KBM-7 (cell line): ENCODE results near the gene CRYGB.
"Not testable (repeated sequence)": the region's sequence is repeated elsewhere in the genome, so short reads cannot be mapped to it uniquely, and the experiment has no call there.

Experiments
- DNase-seq: peaks from one replicate; pipeline ENCODE4 v3.0.0-alpha.2; 2015
- in situ Hi-C: fragments of 300-500 bp; cut with MboI; formaldehyde crosslinking; loops from 2 replicates; pipeline ENCODE4 v1.14.3; 2020; ENCODE audit warnings: low sequenced_read_pairs, low pct_unique_long_range_greater_than_20kb, mixed read lengths

CRYGB gene

DNA sequence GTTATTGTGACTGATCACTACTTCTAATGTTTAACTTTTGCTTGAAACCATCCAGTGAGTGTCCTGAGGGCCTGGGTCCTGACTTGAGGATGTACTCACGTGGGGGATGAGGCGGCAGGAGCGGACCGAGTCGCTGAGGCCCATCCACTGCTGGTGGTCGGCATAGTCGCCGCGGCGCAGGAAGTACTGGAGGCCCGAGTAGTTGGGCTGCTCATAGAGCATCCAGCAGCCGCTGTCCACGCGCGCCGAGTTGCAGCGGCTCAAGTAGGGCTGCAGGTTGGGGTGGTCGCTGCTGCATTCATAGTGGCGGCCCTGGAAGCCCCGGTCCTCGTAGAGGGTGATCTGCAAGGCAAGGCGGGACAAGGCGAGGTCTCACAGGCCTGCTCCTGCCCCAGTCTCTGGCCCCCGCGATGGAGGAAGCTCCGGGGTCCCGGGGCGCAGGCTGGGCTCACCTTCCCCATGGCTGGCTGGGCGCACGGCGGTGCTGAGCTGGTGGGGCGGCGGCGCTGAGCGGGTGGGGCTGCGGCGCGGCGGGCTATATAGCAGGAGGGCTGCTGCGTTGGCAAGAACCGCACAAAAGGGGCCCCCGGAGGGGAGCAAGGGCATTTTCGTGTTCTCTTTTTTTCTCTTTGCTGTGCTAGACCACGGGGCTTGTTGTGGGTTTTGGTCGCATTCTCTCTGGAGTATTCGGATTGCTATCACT lies 21.8 kb downstream of the CRYGB start, which contains the start of gene CRYGD:
Gene CRYGD (minus strand): TSS at position 512 of the 703 bp plus-strand sequence. CDS start 51 bp downstream, at position 461.
- peak; percentile 45 for DNase-seq
- in situ Hi-C loops, result not testable (repeated sequence)

DNA sequence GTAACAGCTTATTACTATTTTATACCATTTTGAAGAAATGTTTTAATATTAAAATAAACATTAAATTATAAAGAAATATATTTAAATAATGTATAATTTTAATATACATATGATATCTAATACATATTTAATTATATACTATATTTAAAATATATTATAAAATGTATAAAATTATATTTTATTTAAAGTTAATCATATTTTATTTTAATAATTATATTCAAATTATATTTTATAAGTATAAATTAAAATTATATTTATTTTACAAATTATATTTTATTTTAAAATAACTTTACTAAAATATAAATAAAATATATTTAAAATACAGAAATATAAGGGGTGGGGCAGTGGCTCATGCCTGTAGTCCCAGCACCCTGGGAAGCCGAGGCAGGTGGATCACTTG lies 23.7 kb downstream of the CRYGB start:
- in situ Hi-C loops, result no loop called here
- DNase-seq, result no peak

DNA sequence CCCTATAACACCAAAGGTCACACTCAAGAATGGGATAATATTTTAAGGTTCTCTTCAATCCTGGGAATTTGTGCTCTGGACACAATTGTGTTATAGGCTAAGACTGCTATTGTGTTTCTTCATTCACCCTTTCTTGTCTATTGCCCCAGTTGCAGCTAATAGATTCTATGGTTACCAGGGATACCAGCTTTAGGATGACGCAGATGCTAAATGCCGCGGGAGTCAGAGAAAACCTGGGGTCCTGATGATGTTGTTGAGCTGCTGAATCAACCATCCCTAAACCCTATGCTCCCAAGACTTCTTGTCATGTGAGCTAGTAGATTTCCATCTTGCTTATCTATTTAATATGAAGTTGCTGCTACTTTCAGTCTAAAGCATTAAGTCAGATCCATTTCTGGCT lies 27.0 kb downstream of the CRYGB start:
- in situ Hi-C loops, result no loop called here
- DNase-seq, result no peak

DNA sequence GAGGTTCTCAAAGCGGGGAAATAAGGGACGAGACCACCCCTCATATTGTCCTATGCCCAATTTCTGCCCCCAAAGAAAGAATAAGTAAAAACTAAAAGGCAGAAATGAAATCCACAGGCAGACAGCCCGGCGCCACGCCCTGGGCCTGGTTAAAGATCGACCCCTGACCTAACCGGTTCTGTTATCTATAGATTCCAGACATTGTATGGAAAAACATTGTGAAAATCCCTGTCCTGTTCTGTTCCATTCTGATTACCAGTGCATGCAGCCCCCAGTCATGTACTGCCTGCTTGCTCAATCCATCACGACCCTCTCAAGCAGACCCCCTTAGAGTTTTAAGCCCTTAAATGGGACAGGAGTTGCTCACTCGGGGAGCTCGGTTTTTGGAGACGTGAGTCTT lies 28.6 kb downstream of the CRYGB start:
- in situ Hi-C loops, DNase-seq: not testable (repeated sequence)

DNA sequence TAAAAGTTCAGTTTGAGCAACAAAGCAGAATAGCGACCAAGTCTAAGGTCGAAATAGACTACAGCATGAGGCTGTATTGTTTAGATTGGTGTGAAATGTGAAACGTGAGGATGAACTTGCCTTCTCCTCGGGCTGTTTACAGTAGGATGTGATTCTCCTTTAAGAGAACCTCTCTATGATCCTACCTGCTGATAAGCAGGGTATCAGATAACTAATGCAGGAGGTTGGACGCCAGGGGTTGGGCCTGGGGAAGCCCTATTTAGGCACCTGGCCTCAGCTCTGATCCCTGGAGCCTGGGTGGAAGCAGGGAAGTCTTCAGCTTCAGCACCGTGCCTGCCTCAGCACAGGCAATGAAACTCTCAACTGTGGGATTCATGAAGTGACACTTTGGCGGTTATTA lies 33.0 kb downstream of the CRYGB start:
- in situ Hi-C loops, result no loop called here
- no peak for DNase-seq

DNA sequence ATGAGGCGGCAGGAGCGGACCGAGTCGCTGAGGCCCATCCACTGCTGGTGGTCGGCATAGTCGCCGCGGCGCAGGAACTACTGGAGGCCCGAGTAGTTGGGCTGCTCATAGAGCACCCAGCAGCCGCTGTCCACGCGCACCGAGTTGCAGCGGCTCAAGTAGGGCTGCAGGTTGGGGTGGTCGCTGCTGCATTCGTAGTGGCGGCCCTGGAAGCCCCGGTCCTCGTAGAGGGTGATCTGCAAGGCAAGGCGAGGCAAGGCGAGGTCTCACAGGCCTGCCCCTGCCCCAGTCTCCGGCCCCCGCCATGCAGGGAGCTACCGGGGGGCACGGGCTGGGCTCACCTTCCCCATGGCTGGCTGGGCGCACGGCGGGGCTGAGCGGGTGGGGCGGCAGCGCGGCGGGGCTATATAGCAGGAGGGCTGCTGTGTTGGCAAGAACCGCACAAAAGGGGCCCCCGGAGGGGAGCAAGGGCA lies 33.6 kb downstream of the CRYGB start:
- in situ Hi-C loops, DNase-seq: not testable (repeated sequence)

DNA sequence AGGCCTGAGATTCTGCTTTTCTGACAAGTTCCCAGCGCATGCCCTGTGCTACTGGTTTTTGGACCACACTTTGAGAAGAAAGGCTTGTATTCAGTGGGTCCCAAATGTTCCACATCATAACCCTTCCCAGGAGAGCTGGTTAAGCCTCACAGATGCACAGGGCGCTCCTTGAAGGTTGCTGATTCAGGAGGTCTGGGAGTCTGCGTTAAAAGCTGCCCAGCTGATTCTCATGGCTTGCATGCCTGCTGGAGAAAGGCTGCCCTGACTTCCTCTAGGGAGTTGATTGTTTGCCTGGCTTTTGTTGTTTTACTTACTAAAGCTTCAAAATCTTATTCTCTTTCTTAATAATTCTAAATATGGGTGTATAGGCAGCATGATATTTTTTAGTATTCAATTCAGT lies 42.3 kb downstream of the CRYGB start:
- DNase-seq, result no peak
- in situ Hi-C loops, result no loop called here

DNA sequence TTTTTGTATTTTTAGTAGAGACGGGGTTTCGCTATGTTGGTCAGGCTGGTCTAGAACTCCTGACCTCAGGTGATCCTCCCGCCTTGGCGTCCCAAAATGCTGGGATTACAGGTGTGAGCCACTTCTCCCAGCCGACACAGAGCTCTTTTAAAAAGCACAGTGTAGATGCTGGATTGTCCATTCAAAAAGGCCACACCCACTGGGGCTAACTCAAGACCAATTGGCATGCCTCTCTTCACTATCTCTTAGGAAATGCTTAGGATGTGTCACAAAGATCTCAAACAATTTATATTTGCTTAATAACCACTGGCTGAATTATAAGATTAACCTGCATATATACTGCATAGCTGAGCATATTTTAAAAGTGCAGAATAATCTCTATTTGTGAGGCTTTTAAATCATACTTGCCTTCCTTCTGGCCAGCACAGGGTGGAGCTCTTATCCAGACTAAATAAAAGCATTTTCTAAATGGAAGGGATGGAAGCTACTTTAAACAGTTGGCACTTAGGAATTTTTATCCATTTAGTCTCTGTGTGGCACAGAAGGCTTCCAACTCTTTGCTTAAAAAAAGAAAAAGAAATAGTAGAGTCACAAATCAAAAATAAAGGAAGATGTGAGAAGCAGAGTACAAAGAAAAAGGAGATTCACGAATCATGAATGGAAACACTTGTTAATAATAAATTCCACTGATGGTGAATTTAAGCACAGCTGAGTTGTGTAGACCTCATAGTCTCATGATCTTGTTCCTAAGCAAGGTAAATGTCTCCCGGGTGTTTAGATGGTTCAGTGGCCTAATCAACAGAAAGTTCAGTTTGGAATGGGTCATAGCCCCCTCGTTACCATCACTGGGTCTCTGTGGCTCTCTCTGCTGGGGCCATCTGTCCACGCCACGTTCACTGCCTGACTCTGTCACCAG lies 44.0 kb downstream of the CRYGB start:
- in situ Hi-C loops, result no loop called here
- peak; percentile 38 for DNase-seq

DNA sequence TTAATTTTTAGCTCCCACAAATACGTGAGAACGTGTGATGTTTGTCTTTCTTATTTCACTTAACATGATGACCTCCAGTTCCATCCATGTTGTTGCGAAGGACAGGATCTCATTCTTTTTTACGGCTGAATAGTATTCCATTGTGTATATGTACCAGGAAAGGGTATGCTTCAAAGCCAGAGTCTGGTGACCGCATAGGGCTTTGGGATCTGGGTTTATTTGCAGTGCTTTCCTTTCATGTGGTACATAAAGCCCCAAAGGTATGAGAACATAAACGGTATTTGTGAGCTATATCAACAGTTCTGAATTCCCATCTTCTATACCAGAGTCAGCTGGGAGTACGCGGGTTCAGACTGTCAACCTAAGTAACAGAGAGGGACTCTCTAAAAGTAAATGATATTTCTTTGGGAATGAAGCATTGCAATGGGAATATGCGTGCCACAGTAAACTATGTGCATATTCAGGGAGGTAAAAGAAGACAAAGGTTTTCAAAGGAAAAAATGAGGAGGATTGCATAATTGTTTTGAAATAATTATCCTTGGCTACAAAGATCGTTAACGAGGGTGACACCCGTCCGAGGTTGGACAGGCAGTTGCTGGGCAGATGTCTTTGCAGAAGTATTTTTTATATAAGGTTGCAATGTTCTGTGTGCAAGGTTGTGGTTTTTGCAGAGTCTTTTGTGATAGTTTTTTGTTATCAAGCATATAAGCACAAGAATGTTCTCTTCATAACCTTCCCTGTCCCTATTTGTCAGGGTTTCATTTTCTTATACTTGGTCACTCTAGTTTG lies 46.1 kb downstream of the CRYGB start:
- no peak for DNase-seq
- in situ Hi-C loops, result no loop called here

DNA sequence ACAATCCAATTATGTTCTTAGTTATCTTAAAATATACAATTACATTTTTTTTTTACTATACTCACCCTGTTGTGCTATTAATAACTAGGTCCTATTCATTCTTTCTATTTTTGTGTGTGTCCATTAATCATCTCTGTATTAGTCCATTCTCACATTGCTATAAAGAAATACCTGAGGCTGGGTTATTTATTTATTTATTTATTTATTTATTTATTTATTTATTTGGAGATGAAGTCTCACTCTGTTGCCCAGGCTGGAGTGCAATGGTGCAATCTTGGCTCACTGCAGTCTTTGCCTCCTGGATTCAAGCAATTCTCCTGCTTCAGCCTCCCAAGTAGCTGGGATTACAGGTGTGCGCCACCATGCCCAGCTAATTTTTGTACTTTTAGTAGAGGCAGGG lies 47.3 kb downstream of the CRYGB start:
- in situ Hi-C loops, DNase-seq: not testable (repeated sequence)

DNA sequence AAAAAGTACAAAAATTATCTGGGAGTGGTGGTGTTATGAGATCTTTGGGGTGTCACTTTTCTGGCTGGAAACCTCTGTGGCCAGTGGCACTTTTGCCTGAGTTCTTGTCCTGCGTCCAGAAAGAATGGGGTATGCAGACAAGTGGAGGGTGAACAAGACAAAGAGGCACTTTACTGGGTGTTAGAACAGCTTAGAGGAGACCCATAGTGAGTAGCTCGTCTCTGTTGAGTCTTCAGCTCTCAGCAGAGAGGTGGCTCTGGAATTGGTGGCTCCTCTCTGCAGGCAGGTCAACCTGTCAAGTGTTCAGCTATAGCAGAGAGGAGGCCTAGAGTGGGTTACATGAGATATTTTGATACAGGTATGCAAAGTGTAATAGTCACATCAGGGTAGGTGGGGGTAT lies 47.7 kb downstream of the CRYGB start:
- no peak for DNase-seq

DNA sequence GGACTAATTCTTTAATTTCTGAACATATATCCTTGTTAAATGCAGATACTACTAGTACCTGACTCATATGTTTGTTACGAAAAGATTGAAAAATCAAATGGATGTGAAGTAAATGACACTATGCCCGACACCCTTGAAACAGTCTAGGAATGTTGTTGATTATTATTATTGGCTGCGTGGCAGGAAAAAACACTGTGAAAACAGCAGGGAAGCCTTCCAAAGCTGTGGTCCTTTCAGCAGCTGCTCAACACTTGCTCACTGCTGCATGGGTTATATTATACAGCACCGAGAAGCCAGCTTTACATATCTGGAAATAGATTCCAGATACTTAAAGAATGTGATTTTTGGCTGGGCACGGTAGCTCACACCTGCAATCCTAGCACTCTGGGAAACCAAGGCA lies 48.2 kb downstream of the CRYGB start:
- in situ Hi-C loops, result no loop called here
- DNase-seq, result no peak

More for the DNA sequence above, 47.7 kb downstream of the CRYGB start:
- in situ Hi-C loops, result no loop called here

DNA sequence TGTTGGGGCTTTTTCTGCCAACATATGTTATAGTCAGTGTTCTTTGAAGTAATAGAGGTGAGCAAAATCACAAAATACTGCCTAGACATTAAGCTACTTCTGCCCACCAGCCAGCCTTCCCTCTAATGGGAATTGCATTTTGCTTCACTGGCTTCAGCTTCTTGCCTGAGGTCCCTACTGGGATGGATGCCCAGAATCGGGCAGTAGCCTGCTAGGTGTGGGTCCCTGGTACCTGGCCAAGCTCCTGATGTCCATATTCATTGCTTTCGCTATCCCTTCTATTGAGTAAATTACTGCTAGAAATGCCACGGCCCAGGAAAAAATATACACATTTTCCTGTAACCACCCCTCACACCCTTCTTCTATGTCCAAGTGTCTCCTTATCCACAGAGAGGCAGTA lies 48.6 kb downstream of the CRYGB start:
- in situ Hi-C loops, result no loop called here
- no peak for DNase-seq

DNA sequence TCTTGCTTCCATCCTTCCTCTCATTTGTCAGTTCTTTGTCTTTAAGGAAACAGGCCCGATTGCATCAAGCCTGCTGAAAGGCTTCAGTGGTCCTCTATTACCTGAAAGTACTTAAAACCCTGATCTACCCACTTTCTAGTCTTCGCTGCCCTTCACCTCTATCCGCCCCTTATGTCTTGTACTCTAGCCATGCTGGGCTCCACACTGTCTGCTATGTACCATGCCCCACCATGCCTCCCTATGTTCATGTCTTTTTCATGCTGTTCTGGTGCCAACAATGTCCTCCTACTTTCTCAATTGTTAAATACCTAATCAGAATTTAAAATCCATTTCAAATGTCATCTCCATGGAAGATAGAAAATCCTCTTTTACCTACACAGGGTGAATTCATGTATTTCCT lies 49.9 kb downstream of the CRYGB start:
- no peak for DNase-seq
- in situ Hi-C loops, result no loop called here

DNA sequence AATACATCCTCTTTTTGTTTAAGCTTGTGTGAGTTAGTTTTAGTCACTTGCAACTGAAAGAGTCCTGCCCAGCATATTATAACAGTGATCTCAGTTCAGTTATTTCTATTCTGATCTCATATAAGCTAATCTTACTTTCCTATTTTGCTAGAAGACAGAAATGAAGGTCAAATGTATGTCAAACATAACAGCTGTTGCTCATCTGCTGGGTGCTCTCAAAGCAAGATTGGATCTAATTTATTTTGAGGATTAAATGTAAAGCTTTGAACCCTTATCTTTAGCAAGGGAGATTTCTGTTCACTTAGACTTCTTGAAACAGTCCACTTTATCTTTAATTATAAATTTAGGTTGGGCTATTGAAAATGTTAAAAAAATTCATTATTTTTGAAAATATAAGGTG lies 52.8 kb downstream of the CRYGB start:
- in situ Hi-C loops, result no loop called here

More for the DNA sequence above, 52.8 kb downstream of the CRYGB start:
- no peak for DNase-seq
